HG03064 (cell line): ENCODE results near the gene RPS21.
"Not testable (repeated sequence)": the region's sequence is repeated elsewhere in the genome, so short reads cannot be mapped to it uniquely, and the experiment has no call there.

Source experiments
- ATAC-seq: cut with Tn5 transposase; IDR thresholded peaks from one replicate; pipeline ENCODE4 v1.9.1; 2021; ENCODE audit warnings: low read depth; ENCODE audit not compliant: unreplicated experiment

Gene RPS21

DNA sequence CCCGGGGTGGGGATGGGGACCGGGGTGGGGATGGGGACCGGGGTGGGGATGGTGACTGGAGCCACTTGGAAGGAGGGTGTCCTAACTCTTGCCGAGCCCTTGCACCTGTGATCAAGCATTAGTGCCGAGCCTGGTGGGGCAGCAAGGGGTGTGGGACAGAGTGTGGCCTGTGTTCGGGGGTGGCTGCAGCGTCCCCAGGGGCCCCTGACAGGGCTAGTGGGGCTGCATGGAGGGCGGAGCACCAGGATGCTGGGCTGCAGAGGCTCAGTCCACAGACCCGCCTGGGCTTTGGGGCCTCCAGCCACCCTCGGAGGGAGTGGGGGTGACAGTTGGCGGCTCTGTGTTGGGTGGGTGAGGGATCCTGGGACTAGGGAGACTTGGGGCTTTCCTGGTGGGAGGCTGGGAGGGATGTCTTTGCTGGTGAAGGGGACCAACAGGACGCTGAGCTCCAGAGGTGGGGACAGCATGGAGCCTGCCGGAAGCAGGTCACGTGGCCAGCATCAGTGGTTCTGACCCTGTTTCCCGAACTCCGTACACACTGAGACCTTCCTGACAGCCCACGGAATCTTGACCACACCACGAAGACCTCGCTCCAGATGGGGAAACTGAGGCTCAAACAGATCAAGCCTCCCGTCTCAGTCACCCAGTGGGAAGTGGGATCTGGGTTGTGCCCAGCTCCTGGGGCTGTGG lies 35.9 kb downstream of the RPS21 start:
- ATAC-seq: no peak

DNA sequence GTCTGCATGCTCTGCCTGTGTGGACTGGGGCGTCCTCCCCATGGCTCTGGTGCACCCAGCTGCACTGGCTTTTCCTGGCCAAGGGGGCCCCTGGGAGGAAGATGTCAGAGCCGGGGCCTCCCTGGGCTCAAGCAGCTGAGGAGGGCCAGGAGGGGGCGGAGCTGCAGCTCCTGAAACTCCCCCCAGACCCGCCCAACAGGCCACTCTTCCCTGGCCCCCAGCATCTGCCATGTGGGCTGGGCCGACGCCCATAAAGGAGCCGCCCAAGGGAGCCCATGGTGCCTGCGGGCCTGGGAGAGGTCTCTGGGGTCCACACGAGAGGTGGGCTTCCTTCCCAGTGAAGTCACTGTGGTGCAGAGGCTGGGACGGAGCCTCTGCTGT lies 36.4 kb downstream of the RPS21 start:
- ATAC-seq: no peak

DNA sequence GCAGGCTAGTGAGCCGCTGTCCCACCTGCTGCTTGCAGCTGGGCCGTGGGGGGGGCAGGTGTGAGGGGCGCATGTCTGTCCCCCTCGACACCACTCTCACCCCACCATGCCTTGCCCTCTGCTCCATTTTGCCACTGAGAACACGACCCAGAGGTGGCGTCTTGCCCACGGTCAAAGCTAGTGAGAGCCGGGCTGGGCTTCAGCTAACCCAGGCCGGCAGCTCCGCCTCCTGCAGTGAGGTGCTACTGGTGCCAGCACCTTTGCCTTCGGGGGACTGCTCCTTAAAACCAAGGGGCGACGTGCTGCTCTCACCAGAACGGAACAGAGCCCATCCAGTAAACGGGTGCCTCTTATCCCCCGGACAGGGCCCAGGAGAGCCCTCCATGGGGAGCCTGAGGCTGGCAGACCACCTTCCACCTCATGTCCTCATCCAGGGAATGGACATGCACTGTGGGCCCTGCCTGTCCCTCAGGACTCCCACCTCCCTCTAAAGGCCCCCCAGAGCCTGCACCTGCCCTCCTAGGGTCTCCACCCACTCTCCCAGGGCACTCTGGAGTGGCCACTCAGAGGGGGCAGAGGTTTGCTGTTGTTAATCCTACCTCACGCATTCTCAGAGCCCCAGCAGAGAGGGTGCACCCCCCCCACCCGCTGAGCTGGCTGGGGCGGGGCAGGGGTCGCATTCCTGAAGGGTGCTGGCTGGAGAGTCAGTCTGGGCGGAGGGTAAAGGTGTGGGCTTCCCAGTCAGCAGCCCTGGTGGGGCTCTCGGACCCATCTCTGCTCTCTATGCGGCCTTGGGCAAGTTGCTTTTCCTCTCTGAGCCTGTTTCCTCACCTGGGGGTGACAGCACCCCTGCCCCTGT lies 37.6 kb downstream of the RPS21 start:
- no peak for ATAC-seq

DNA sequence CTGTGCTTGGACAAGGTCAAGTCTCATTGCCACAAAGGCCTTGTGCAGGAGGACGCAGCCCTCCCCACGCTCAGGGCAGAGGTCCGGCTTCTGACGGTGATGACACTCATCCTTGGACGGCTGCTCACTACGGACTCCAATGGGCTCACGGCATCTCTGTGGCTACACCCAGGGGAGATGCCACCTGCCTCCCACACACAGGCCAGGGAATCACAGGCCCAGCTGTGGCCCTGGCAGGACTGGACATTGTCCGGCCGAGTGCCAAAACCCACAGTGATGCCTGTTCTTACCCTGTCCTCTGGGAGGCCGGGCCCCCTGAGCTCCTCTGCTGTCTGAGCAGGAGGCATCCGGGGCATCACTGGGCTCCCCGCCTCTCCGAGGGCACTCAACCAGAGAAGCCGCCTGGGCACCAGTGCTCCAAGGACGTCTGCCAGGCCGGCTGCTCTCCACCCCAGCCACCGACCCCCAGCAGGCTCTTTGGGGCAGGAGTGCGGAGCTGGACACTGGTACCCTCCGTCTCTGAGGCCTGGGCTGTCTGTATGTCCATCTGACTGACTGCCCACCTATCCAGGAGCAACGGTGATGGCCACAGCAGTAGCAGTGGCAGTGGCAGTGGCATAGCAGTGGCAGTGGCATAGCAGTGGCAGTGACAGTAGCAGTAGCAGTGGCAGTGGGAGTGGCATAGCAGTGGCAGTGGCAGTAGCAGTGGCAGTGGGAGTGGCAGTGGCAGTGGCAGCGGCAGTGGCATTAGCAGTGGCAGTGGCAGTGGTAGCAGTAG lies 38.6 kb downstream of the RPS21 start:
- no peak for ATAC-seq

DNA sequence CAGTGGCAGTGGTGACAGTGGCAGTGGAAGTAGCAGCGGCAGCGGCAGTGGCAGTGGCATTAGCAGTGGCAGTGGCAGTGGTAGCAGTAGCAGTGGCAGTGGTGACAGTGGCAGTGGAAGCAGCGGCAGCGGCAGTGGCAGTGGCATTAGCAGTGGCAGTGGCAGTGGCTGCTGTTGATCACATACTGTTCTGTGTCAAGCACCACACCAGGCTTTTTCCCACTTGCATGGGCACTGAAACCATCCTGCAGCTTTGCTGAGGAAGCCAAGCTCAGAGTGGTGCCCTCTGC lies 39.1 kb downstream of the RPS21 start:
- ATAC-seq: not testable (repeated sequence)

DNA sequence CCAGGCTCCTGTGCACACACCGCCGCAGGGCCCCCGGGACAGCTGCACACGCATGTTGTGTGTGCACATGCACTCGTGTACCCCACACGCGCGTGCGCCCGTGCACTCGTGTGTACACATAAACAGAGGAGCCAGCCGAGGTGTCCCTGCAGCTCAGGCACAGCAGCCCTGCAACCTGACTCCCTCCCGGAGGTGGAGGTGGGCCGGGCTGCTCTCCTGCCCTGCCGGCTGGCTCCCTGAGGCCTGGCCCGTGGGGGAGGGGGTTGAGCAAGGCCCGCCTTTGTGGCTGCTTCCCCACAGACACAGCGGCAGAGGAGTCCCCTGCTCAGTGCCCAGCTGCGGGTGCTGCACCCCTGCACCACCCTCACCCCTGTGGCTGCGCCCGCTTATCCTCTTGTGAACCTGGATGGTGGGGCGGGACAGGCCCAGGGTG lies 39.8 kb downstream of the RPS21 start:
- no peak for ATAC-seq

DNA sequence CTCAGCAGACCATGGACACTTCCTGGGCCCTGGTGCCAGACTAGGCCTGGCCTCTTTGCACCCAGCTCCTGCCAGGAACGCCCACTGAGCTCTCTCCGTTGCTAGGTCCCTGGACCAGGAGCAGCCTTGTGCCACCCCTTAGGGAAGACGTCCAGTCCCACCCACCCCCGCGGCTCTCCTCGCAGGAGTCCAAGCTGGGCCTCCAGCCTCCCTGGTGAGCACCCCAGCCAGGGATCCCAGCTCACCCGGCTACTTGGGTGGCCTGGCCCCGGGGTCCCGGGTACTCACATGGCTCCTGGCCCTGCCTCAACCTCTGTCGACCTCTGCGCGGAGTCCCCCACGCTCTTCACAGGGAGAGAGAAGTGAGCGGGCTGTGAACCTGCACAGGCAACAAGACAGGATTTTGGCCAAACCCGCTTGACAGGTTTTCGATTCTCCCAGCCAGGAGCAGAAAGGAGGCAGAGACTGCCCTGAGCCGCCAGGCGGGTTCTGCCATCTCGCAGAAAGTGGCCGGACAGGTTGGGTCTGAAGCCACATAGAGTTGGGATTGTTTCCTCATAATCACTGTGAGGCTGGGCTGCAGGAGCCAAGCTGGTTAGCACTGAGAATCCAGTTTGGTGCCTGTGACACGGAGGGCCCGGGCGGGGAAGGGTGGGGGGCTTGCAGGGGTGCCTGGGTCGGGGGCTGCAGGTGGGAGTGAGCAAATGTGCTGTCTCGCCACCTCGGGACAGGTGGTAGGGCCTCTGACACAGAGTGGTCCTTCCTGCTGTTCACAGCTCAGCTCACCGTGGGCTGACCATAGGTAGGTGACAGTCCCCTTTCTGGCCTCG lies 40.5 kb downstream of the RPS21 start, which contains the start of gene RBBP8NL:
Gene RBBP8NL (minus strand): TSS at position 368 of the 830 bp plus-strand sequence. CDS start 7,892 bp downstream, outside the sequence.
- ATAC-seq: no peak

DNA sequence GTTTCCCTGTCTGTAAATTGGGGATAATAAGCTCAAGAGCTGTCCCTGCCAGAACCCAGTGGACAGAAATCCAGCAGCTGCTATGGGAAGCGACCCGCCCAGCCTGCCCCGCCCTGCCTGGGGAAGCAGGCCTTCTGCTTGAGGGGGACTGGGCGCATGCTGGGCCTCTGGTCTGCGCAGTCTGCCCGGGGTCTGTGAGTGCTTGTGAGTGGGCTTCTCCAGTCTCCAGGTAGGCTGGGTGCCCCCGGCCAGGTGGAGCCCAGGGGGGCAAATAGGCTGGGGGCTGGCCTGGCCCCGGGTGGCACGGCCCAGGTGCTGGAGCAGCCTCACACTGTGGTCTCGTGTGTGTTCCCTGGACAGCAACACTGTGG lies 41.1 kb downstream of the RPS21 start:
- ATAC-seq: no peak

DNA sequence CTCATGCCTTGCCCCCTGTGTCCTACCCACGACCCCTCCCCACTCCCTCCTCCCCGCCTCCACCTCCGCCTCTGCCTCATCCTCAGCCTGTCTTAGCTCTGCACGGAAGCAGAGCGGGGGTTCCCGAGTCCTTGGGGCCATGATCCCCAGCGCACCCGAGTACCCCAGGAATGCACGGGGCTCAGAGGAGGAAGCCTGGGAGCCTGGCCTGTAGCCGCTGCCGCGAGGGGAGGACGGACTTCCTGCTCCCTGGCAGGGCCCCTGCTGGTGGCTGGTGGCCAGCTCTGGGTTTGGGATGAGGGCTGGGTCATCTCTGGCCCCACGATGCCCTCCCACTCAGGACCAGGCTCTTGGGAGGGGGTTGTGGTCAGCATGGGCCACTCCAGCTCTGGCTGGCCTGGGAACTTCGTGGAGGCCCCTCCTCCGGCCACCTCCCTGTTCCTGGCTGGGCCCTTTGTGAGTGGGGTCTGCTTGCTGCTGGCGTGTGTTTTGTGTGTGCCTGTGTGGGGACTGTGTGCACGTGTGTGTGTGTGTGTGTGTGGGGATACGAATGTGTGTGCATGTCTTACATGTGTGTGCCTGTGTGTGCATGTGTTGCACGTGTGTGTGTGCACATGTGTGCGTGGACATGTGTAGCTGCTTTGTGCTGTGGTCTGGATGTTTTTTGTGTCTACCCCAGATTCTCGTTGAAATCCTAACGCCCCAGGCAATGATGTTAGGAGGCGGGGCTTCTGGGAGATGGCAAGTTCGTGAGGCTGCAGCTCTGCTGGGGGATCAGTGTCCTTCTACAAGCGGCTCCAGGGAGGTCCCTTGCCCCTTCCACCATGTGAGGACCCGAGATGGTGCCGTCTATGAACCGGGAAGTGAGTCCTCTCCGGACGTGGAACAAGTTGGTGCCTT lies 41.7 kb downstream of the RPS21 start:
- ATAC-seq: no peak

DNA sequence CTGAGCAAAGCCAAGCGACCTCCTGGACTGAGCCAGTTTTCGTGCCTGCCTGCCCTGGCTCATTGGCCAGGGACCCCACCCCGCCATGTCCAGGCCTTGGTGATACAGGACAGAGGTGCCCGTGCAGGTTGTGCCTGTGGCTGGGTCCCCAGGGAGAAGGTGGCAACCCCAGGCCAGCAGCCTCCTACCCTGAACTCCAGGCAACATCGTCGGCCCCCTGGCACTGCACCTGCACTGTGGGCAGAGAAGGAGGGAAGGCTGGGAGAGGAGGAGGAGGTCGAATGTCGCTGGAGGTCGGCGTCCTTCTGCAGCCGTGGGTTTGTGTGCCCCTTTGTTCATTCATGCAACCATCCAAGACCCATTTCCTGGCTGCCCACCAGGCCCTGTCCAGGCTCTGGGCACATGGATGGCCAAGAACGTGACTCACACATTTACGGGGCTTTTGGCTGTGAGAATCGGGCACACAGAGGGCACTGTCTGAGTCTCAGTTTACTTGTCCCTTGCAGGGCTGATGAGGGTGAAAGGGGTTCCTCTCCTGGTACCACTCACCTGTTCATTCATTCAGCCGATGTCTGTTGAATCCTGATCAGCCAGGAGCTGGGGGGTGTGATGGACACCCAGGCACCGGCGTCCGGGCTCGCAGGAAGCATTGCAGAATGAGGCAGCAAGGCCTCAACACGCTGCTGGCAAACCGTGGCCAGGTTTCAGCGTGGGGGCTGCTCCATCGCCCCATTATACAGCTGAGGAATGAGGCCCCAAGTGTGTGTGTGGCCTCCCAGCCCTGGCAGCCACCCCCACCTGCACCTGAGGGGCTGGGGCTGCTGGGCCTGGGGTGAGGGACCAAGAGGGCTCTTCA lies 42.8 kb downstream of the RPS21 start:
- no peak for ATAC-seq

DNA sequence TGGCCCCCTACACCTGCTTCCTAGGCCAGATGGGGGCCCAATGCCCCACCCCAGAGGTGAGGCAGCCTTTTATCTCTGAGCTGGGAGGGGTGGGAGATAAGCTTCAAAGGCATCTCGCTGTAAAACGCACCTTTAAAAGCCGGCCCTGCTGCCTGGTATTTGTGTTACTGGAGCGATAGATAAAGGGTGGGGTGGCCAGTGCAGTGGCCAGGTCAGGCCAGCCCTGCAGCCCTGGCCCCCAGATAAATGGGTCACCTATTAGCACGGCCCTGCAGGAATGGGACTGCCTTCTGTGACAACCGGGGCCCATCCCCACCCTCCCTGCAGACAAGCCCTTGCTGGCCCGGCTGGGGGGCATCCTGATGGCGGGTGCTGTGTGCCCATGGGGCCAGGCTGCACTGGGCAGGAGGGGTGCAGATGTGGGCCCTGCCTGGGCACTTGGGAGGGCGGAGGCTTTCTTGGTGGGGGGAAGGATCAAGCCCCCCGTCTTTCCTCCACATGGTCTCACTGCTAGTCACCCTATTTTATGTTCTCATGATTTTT lies 43.5 kb downstream of the RPS21 start:
- ATAC-seq: no peak

DNA sequence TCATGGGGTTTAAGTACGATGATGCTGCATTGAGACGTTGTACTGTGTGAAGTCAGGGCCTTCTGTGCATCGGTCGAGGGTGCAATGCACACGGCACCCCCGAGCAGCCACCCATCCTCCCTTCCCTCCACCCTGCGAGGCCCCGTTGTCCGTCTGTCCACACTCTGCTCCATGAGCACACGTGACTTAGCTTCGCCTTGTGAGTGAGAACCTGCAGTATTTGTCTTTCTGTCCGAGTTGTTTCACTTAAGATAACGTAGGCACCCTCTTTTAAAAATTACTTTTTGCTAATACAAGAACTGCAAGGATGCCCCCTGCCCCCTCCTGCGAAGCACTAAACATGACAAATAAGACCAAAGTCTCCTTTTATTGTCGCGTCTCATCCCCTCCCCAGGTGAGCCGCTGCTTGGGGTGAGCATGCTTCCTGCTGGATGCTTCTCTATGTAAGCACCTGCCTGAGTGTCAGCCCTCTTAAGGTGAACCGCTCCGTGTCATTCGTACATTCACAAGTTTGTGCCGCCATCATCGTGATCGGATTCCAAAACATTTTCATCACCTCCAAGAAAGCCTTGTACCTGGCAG lies 44.1 kb downstream of the RPS21 start:
- ATAC-seq: no peak

DNA sequence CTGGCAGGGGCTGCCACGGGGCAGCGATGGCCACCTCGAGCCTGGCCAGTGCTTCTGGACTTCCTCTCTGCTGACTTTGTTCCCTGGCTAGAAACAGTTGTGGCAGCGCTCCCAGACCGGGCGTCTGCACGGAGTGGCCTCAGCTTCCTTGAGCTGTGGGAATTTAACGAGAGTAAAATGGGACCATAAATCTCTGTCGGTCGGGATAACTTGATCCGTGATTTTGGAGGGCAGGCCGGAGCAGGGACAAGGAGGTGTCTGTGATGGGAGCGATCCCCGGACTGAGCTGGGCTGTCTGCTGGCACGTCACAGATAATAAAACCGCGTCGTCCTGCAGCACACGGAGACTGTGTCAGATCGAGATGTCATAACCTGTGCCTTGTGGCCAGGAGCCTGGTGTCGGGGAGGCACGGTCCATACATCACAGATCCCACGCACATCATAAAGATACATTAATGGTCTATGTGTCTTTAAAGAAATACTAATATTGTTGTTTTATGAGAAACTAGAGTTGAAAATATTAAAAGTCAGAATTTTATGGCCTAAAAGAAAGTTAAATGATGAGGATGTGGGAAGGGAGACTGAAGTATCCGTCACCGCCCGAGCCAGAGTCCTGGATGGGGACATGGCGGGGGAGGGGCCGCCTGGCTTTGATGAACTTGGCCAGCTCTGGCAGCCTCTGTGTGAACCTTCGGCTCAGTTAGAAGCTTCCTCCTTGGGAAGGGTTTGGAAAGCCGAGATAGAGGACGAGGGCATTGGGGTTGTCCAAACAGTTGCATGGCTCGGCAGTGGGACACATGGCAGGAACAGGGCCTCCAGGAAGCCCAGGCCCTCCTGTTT lies 47.0 kb downstream of the RPS21 start:
- ATAC-seq: no peak

DNA sequence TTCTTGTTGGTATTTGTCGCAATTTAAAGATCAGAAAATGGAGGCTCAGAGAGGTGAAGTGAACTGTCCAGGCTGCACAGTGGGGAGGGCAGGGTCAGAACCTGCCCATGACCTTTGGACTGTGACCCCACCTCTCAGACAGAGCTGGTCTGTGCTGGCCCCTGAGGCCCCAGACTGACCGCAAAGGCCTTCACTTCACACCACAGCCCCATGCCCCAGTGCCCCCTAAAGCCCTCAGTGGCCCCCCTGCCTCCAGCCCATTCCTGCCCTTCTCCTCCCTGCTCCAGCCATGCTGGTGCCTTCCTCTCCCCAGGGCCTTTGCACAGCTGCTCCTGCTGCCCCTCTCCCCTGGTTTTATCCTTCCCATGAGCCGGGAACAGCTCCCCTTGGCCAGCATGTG lies 49.8 kb downstream of the RPS21 start:
- ATAC-seq: no peak

DNA sequence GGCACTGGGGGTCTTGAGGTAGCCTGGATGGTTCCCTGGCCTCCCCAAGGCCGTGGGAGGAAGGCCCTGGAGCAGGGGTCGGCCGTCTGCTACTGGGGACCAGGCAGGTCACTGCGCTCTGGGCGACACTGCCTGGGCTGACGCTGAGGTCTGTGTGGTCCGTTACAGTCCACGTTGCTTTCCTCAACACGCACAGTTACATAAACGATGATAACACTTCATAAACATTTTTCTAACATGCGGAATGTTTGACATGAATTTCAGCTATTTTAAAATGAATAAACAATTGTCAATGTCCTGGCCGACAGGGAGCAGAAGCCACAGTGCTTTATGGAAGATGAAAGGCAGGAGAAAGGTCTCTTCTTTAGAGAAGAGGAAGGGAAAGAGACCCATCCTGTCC lies 50.6 kb downstream of the RPS21 start:
- ATAC-seq: no peak

DNA sequence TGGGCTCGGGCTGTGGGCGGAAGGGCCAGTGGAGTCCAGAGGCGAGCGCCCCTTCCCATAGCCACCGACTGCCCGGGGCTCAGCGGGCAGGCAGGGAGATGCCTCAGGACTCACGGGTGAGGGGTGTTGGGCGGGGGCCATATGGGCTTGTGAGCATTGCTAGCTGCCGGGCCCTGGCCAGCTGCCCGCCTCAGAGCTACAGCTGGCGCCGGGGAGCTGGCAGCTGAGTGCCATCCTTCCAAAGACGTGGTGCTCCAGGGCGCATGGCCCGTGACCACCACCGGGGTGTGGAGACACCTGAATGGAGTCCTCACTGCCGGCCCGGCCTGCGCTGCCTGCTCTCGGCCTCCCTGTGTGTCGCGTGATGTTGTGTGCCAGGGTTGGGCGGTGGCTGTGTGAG lies 51.0 kb downstream of the RPS21 start:
- ATAC-seq: no peak
